PC-9 (cell line): Measurements from ENCODE around the gene SARS1. TPM values are rescaled to one million over a fixed set of nuclear protein-coding genes. Genes with fewer than 3 reads are reported as not detected.

Source experiments
- BruUV-seq: library from RNA; stranded (reverse); fragments of 400-500 nt; replicated peaks from 2 replicates; lab custom pipeline; 2021; lab: Mats Ljungman, UMichigan
- CTCF ChIA-PET: fragments of 300-600 bp; sonication (Branson Sonifier 250); formaldehyde crosslinking; loops from one replicate; lab custom pipeline; 2022; ENCODE audit warnings: antibody characterized with exemption; lab: Charles Lee
- POLR2A ChIA-PET: fragments of 300-600 bp; sonication (Branson Sonifier 250); formaldehyde crosslinking; loops from one replicate; lab custom pipeline; 2022; ENCODE audit warnings: antibody characterized with exemption; ENCODE audit not compliant: unreplicated experiment; lab: Charles Lee
- DNase-seq, 2 experiments: peaks; one replicate each; pipeline versions ENCODE4 v3.0.0 to v3.0.0-alpha.2; 2015 to 2022; ENCODE audit warnings: mixed read lengths in 1 of 2
- H2AFZ ChIP-seq: fragments of 200-600 bp; sonication (generic); 2 replicates; pipeline ENCODE4 v1.8.1; 2017; ENCODE audit warnings: antibody characterized with exemption
- H3F3A ChIP-seq: fragments of 200-600 bp; sonication (generic); 2 replicates; pipeline ENCODE4 v1.8.1; 2017; ENCODE audit warnings: antibody characterized with exemption, mild to moderate bottlenecking, low read depth; ENCODE audit not compliant: insufficient read depth
- H3K27ac ChIP-seq: fragments of 200-600 bp; sonication (generic); 2 replicates; pipeline ENCODE4 v1.6.1; 2016; ENCODE audit warnings: mixed run types
- H3K27me3 ChIP-seq: fragments of 200-600 bp; sonication (generic); 2 replicates; pipeline ENCODE4 v1.6.1; 2016; ENCODE audit warnings: low read depth, mixed run types; ENCODE audit not compliant: insufficient read depth
- H3K36me3 ChIP-seq: fragments of 200-600 bp; sonication (generic); 2 replicates; pipeline ENCODE4 v1.6.1; 2016; ENCODE audit warnings: low read depth, mixed run types
- H3K4me1 ChIP-seq: fragments of 200-600 bp; sonication (generic); replicated peaks from 2 replicates; pipeline ENCODE4 v1.6.1; 2016; ENCODE audit warnings: mixed run types; ENCODE audit not compliant: insufficient read depth
- H3K4me2 ChIP-seq: fragments of 200-600 bp; sonication (generic); 2 replicates; pipeline ENCODE4 v1.6.1; 2017; ENCODE audit warnings: mixed run types
- H3K4me3 ChIP-seq: fragments of 200-600 bp; sonication (generic); 2 replicates; pipeline ENCODE4 v1.6.1; 2016; ENCODE audit warnings: mixed run types
- H3K79me2 ChIP-seq: fragments of 200-600 bp; sonication (generic); 2 replicates; pipeline ENCODE4 v1.6.1; 2017; ENCODE audit warnings: low read depth, mixed run types
- H3K9me2 ChIP-seq: fragments of 200-600 bp; sonication (generic); 2 replicates; pipeline ENCODE4 v1.8.1; 2017; ENCODE audit warnings: mild to moderate bottlenecking; ENCODE audit not compliant: insufficient read depth
- H3K9me3 ChIP-seq: fragments of 200-600 bp; sonication (generic); 2 replicates; pipeline ENCODE4 v1.8.1; 2016; ENCODE audit warnings: low read depth; ENCODE audit not compliant: insufficient read depth
- H4K20me1 ChIP-seq: fragments of 200-600 bp; sonication (generic); 2 replicates; pipeline ENCODE4 v1.8.1; 2017; ENCODE audit not compliant: insufficient read depth
- EZH2 ChIP-seq: fragments of 200-600 bp; sonication (generic); IDR thresholded peaks from 2 replicates; pipeline ENCODE4 v1.8.0; 2017; ENCODE audit warnings: antibody characterized with exemption, low read depth
- intact Hi-C: fragments of 100-400 bp; cut with micrococcal nuclease; formaldehyde crosslinking; loops from one replicate; pipeline ENCODE4 v1.10.0; 2022; ENCODE audit not compliant: unreplicated experiment
- total RNA-seq: library from RNA; stranded (reverse); gene quantifications from 2 replicates; pipeline ENCODE4 v1.2.3, GENCODE V29; 2021
- TF ChIP-seq, protein P1 (sequence below): fragments of 200-600 bp; sonication (generic); conservative IDR thresholded peaks from 2 replicates; pipeline ENCODE4 v1.6.1; 2017; ENCODE audit warnings: mixed run types, antibody characterized with exemption, mild to moderate bottlenecking, moderate library complexity

The SARS1 gene
- total RNA-seq, 1 experiment from 2014 or later, result 206 TPM

DNA sequence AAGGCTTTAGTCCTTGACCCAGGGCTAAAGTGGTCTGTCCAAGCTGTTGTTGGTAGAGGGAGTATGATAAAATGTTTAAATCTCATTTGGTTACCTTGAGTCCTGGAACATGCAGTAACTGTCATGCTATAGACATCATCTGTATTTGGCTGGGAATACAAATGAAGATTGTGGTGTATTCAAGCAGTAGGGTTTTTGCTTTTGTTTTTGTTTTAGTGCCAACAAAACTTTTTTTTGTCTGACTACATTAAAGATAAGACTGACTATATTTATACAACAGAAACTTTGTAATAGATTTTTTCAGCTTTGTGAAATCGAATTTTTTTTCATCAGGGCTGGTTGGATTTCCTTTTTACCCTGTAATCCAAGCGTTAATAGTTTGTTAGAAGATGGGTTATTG is 7.4 kb upstream of the SARS1 start:
- Histone ChIP-seq H4K20me1 (no peaks in the 10 kb centered on the region), H2AFZ (no peak overlapping the region), H3K9me3 (no peaks in the 10 kb centered on the region), H3K27me3 (no peaks in the 10 kb centered on the region), H3K4me2 (no peak overlapping the region), H3K4me3 (no peak overlapping the region), H3K36me3 (no peaks in the 10 kb centered on the region), H3K9me2 (no peaks in the 10 kb centered on the region), H3F3A (no peaks in the 10 kb centered on the region), H3K79me2 (no peaks in the 10 kb centered on the region), H3K4me1 (peaks cover 9% of the 10 kb centered on the region), H3K27ac (no peak overlapping the region)
- intact Hi-C loops, result no loop called here
- POLR2A ChIA-PET, result interaction anchor here (0.7 kb wide), 1 partner anchor 8 kb away, joined by 6 read pairs; no protein-coding TSS in a partner anchor
- no peak for DNase-seq
- TF ChIP-seq, protein P1, sequence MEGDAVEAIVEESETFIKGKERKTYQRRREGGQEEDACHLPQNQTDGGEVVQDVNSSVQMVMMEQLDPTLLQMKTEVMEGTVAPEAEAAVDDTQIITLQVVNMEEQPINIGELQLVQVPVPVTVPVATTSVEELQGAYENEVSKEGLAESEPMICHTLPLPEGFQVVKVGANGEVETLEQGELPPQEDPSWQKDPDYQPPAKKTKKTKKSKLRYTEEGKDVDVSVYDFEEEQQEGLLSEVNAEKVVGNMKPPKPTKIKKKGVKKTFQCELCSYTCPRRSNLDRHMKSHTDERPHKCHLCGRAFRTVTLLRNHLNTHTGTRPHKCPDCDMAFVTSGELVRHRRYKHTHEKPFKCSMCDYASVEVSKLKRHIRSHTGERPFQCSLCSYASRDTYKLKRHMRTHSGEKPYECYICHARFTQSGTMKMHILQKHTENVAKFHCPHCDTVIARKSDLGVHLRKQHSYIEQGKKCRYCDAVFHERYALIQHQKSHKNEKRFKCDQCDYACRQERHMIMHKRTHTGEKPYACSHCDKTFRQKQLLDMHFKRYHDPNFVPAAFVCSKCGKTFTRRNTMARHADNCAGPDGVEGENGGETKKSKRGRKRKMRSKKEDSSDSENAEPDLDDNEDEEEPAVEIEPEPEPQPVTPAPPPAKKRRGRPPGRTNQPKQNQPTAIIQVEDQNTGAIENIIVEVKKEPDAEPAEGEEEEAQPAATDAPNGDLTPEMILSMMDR, result no peak
- TF ChIP-seq EZH2, result no peak
- CTCF ChIA-PET, result no interaction called here
- BruUV-seq, result no TSS peak

DNA sequence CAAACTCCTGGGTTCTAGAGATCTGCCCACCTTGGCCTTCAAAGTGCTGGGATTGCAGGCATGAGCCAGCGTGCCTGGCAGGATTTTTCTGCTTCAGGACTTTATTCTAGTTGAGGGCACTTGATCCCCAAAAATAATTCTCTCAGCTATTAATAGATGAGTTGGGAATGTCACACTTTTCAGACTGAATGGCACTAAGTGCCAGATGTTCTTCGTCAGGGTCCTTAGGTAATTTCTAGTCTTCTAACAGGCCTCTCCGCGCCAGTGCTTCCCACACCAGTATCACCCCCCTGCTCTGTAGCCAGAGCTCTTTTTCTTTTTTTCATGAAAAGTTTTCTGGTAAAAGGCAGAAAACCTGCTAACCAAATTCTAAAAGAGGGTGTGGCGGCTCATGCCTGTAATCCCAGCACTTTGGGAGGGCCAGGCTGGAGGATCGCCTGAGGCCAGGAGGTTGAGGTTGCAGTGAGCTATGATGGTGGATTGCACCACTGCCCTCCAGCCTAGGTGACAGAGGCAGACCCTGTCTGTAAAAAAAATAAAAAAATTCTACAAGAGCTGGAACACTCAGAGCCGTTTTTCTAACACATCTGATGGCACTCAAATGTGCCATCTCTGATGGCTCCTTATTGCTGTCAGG is 6.1 kb upstream of the SARS1 start:
- Histone ChIP-seq H3K4me2 (peak overlapping the region; percentile 10; the same call in 1 of the 2 replicates), H3K9me2 (no peaks in the 10 kb centered on the region), H4K20me1 (no peaks in the 10 kb centered on the region), H2AFZ (no peak overlapping the region), H3K4me1 (peaks cover 9% of the 10 kb centered on the region), H3K9me3 (no peaks in the 10 kb centered on the region), H3K27ac (no peak overlapping the region), H3K36me3 (no peaks in the 10 kb centered on the region), H3K79me2 (no peaks in the 10 kb centered on the region), H3K4me3 (no peak overlapping the region), H3F3A (no peaks in the 10 kb centered on the region), H3K27me3 (no peaks in the 10 kb centered on the region)
- no TSS peak for BruUV-seq
- ChIA-PET POLR2A (interaction anchor here (0.7 kb wide), 1 partner anchor 36 kb away, joined by 3 read pairs; no protein-coding TSS in a partner anchor), CTCF (interaction anchor here (0.6 kb wide), 2 partner anchors 25 to 108 kb away, joined by 5 read pairs; no protein-coding TSS in a partner anchor)
- intact Hi-C loops, result no loop called here
- DNase-seq, result peak in 1 of 2 experiments; percentile 54
- TF ChIP-seq, protein P1, result no peak
- TF ChIP-seq EZH2, result no peak

DNA sequence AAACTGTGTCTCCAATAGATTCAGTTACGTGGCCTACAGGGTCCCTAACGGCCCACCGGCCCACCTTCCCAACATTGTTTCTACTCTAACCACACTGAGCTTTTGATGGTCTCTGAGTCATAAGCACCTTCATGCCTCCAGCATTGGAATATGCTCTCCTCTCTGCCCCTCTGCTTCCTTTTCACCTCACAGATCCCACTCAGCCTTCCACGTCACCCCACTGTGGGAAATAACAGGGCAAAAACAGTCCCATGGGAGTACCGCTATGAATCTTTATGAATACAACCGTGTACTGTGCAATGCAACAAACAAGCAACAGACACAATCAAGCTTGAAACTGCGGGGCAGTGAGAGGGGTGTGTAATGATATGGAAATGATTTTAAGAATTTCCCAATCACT is 5.3 kb upstream of the SARS1 start:
- Histone ChIP-seq H3K4me2 (no peak overlapping the region), H3K36me3 (no peaks in the 10 kb centered on the region), H3K9me2 (no peaks in the 10 kb centered on the region), H3K27me3 (no peaks in the 10 kb centered on the region), H3F3A (no peaks in the 10 kb centered on the region), H3K9me3 (no peaks in the 10 kb centered on the region), H2AFZ (no peak overlapping the region), H3K79me2 (no peaks in the 10 kb centered on the region), H3K4me1 (peaks cover 13% of the 10 kb centered on the region), H3K27ac (no peak overlapping the region), H3K4me3 (no peak overlapping the region), H4K20me1 (no peaks in the 10 kb centered on the region)
- intact Hi-C loops, result no loop called here
- BruUV-seq, result no TSS peak
- CTCF ChIA-PET, result no interaction called here
- POLR2A ChIA-PET, result no interaction called here
- TF ChIP-seq, protein P1, result no peak
- no peak for TF ChIP-seq EZH2
- no peak for DNase-seq
